DND-41 (cell line): Measurements from ENCODE around the gene FHIT.

Experiments
- CTCF ChIP-seq: IDR thresholded peaks from 2 replicates; pipeline ENCODE4 v1.5.1; 2012; ENCODE audit warnings: borderline replicate concordance, low read length, moderate library complexity, mild to moderate bottlenecking; ENCODE audit not compliant: poor library complexity, severe bottlenecking; ENCODE audit errors: extremely low read depth
- EZH2 ChIP-seq: IDR thresholded peaks from 3 replicates; pipeline ENCODE4 v1.6.1; 2012; ENCODE audit warnings: borderline replicate concordance, low read depth, mild to moderate bottlenecking, moderate library complexity, low read length, inconsistent platforms; ENCODE audit not compliant: severe bottlenecking

- TF ChIP-seq CTCF = no peak
- no peak for TF ChIP-seq EZH2
These were observed 1449.2 kb downstream of the FHIT start for GRCh38 chr3:59802045-59802444.
